K562 (cell line): Measurements from ENCODE around the gene RGS4. TPM values are rescaled to one million over a fixed set of nuclear protein-coding genes. Genes with fewer than 3 reads are reported as not detected.

Experiments
- ATAC-seq: fragments of 200-7000 bp; cut with Tn5 transposase; 3 replicates; pipeline ENCODE4 v1.9.1; 2020; ENCODE audit warnings: moderate library complexity
- BruUV-seq: library from RNA; stranded (reverse); fragments of 400-500 nt; replicated peaks from 2 replicates; lab custom pipeline; 2021; lab: Mats Ljungman, UMichigan
- CTCF ChIA-PET: fragments of 300-600 bp; formaldehyde crosslinking; extraction: SDS; loops from one replicate; lab custom pipeline; 2021; ENCODE audit warnings: low intra/inter-chr PET ratio; lab: Yijun Ruan, JAX
- POLR2A ChIA-PET: fragments of 300-600, 350-650 bp; sonication (Branson Sonifier 250); formaldehyde crosslinking; extraction: SDS; loops from one replicate; lab custom pipeline; 2021; ENCODE audit warnings: antibody characterized with exemption, inconsistent platforms; lab: Yijun Ruan, JAX
- DNase-seq, 4 experiments: peaks; one replicate each; pipeline versions ENCODE4 v3.0.0 to v3.0.0-alpha.2; 2011 to 2018; ENCODE audit warnings: low spot score in 3 of 4, mixed read lengths in 3 of 4; ENCODE audit errors: extremely low read depth in 1 of 4
- FAIRE-seq: peaks from 2 replicates; lab custom pipeline; 2011; peaks lifted over from hg19 to GRCh38; lab: Jason Lieb, UNC
- H2AFZ ChIP-seq: 2 replicates; pipeline ENCODE4 v1.6.0; 2011; ENCODE audit warnings: low read depth, low read length, control low read depth, inconsistent platforms
- H3K27ac ChIP-seq: fragments of 200-600 bp; 3 replicates; pipeline ENCODE4 v1.8.0; 2011; ENCODE audit warnings: low read depth, mild to moderate bottlenecking, control low read depth, inconsistent platforms, low read length, moderate library complexity, mixed read lengths; ENCODE audit errors: extremely low read depth
- H3K27me3 ChIP-seq, 2 experiments: fragments of 300-600 bp in 1 of 2; 2 replicates in 1 of 2; 3 replicates in 1 of 2; pipeline versions ENCODE4 v1.6.0 to v1.8.0; 2011; ENCODE audit warnings: inconsistent platforms in 2 of 2, low read length in 2 of 2, mild to moderate bottlenecking in 1 of 2, mixed read lengths in 1 of 2, moderate library complexity in 1 of 2; ENCODE audit not compliant: control insufficient read depth in 2 of 2, insufficient read depth in 2 of 2
- H3K36me3 ChIP-seq: fragments of 300-600 bp; 3 replicates; pipeline ENCODE4 v1.8.0; 2011; ENCODE audit warnings: mild to moderate bottlenecking, low read length, inconsistent platforms; ENCODE audit not compliant: control insufficient read depth, insufficient read depth
- H3K4me1 ChIP-seq, 2 experiments: fragments of 200-600 bp in 1 of 2; replicated peaks in 1 of 2; 2 replicates in 1 of 2; 3 replicates in 1 of 2; pipeline versions ENCODE4 v1.5.1 to v1.8.0; 2011; ENCODE audit warnings: inconsistent platforms in 2 of 2, low read length in 2 of 2, mild to moderate bottlenecking in 1 of 2, mixed read lengths in 1 of 2, moderate library complexity in 1 of 2; ENCODE audit not compliant: control insufficient read depth in 2 of 2, insufficient read depth in 2 of 2
- H3K4me2 ChIP-seq: 2 replicates; pipeline ENCODE4 v1.6.1; 2011; ENCODE audit warnings: low read length, control low read depth, inconsistent platforms, mixed read lengths; ENCODE audit not compliant: insufficient read depth
- H3K4me3 ChIP-seq: fragments of 200-600 bp; sonication (generic), shearing (Covaris generic); 2 replicates; pipeline ENCODE4 v1.5.1; 2016; ENCODE audit warnings: control low read depth, inconsistent platforms
- H3K79me2 ChIP-seq: fragments of 200-600 bp; 3 replicates; pipeline ENCODE4 v1.8.0; 2011; ENCODE audit warnings: low read length, inconsistent platforms; ENCODE audit not compliant: control insufficient read depth, insufficient read depth
- H3K9ac ChIP-seq, 2 experiments: 2 replicates each; pipeline versions ENCODE4 v1.6.0 to v1.6.1; 2011; ENCODE audit warnings: low read depth in 2 of 2, low read length in 2 of 2, control low read depth in 1 of 2, inconsistent platforms in 1 of 2, mild to moderate bottlenecking in 1 of 2, mixed read lengths in 1 of 2; ENCODE audit not compliant: insufficient read depth in 1 of 2
- H3K9me1 ChIP-seq: one replicate; pipeline ENCODE4 v1.6.0; 2011; ENCODE audit warnings: inconsistent platforms, mild to moderate bottlenecking, low read length, moderate library complexity; ENCODE audit not compliant: control insufficient read depth, insufficient read depth
- H3K9me3 ChIP-seq: replicated peaks from 2 replicates; pipeline ENCODE4 v1.5.1; 2011; ENCODE audit warnings: low read depth, low read length, inconsistent platforms; ENCODE audit not compliant: control insufficient read depth, insufficient read depth
- H4K20me1 ChIP-seq: replicated peaks from 2 replicates; pipeline ENCODE4 v1.6.1; 2011; ENCODE audit warnings: low read length, inconsistent platforms, mixed read lengths; ENCODE audit not compliant: control insufficient read depth, insufficient read depth
- ATF7 ChIP-seq: fragments of 450-650 bp; IDR thresholded peaks from 2 replicates; pipeline ENCODE4 v1.7.1; 2014; ENCODE audit warnings: mild to moderate bottlenecking, moderate library complexity
- C11orf30 ChIP-seq: fragments of 450-650 bp; IDR thresholded peaks from 2 replicates; pipeline ENCODE4 v1.6.1; 2016; ENCODE audit warnings: low read depth, mild to moderate bottlenecking
- CC2D1A ChIP-seq: fragments of 450-650 bp; IDR thresholded peaks from 2 replicates; pipeline ENCODE4 v1.6.1; 2017; ENCODE audit warnings: mild to moderate bottlenecking
- CREBBP ChIP-seq: IDR thresholded peaks from one replicate; pipeline ENCODE4 v1.6.1; 2012; ENCODE audit warnings: low read depth, mild to moderate bottlenecking, control low read depth, inconsistent platforms, low read length
- ELK1 ChIP-seq: sonication (generic); formaldehyde crosslinking; IDR thresholded peaks from 2 replicates; pipeline ENCODE4 v1.8.1; 2022; ENCODE audit warnings: missing genetic modification reagents
- GABPA ChIP-seq: fragments of 200-800 bp; sonication (Bioruptor generic); conservative IDR thresholded peaks from 2 replicates; pipeline ENCODE4 v1.6.1; 2016; ENCODE audit warnings: low read depth, missing genetic modification characterization, missing compliant biosample characterization
- GATAD2A ChIP-seq: fragments of 450-650 bp; IDR thresholded peaks from 2 replicates; pipeline ENCODE4 v1.6.1; 2017
- HMBOX1 ChIP-seq: sonication (generic); IDR thresholded peaks from 2 replicates; pipeline ENCODE4 v1.6.1; 2016
- ID3 ChIP-seq, 2 experiments: fragments of 250-450 bp in 1 of 2; fragments of 450-650 bp in 1 of 2; sonication (Bioruptor Pico) in 1 of 2; IDR thresholded peaks; 2 replicates each; pipeline versions ENCODE4 v1.6.1 to v1.8.0; 2016 to 2021; ENCODE audit warnings: mild to moderate bottlenecking in 2 of 2, moderate library complexity in 2 of 2, missing compliant biosample characterization in 1 of 2, missing genetic modification characterization in 1 of 2
- POLR3A ChIP-seq: IDR thresholded peaks from 2 replicates; pipeline ENCODE4 v1.6.1; 2011; ENCODE audit warnings: borderline replicate concordance, mild to moderate bottlenecking, moderate library complexity; ENCODE audit not compliant: insufficient read length, insufficient read depth; ENCODE audit errors: extremely low read depth
- RHOXF2B ChIP-seq: fragments of 250-450 bp; sonication (Bioruptor Pico); conservative IDR thresholded peaks from 2 replicates; pipeline ENCODE4 v1.5.1; 2021
- ZNF212 ChIP-seq: fragments of 450-650 bp; formaldehyde crosslinking; IDR thresholded peaks from 2 replicates; pipeline ENCODE4 v1.4.0; 2020; ENCODE audit warnings: mild to moderate bottlenecking
- ZNF217 ChIP-seq: sonication (generic); formaldehyde crosslinking; IDR thresholded peaks from 2 replicates; pipeline ENCODE4 v1.8.0; 2022; ENCODE audit warnings: mild to moderate bottlenecking, missing genetic modification reagents
- ZNF507 ChIP-seq: conservative IDR thresholded peaks from 2 replicates; pipeline ENCODE4 v1.6.1; 2017; ENCODE audit warnings: missing genetic modification characterization, missing compliant biosample characterization
- ZNF79 ChIP-seq: fragments of 250-450 bp; sonication (Bioruptor Pico); IDR thresholded peaks from 2 replicates; pipeline ENCODE4 v1.4.0; 2020; ENCODE audit warnings: low read depth, mild to moderate bottlenecking, moderate library complexity
- WGBS: fragments of 100-300 bp; shearing (Covaris generic); methylation state at CpG from one replicate; pipeline ENCODE4 v1.1.6; 2016; ENCODE audit warnings: low coverage, mixed read lengths; ENCODE audit not compliant: insufficient coverage; ENCODE audit errors: missing lambda C conversion rate; 5-methylcytosine and 5-hydroxymethylcytosine counted together
- in situ Hi-C: fragments of 300-500 bp; cut with MboI; formaldehyde crosslinking; loops from 4 replicates; pipeline ENCODE4 v1.15.0; 2018; ENCODE audit warnings: inconsistent platforms, mixed read lengths
- intact Hi-C: fragments of 100-400 bp; cut with micrococcal nuclease; formaldehyde crosslinking; loops from 2 replicates; pipeline ENCODE4 v1.14.2; 2022
- polyA plus RNA-seq, 8 experiments: library from polyadenylated mRNA; depleted of rRNA in 4 of 8; stranded (reverse) in 5 of 8; unstranded in 3 of 8; fragments of >200 nt; fragmentation: Nextera tagmentation in 2 of 8; fragmentation: Illumina TruSeq in 1 of 8; extraction: Ambion mirVana in 2 of 8; extraction: Trizol in 1 of 8; gene quantifications; 2 replicates each; pipeline versions ENCODE4 v1.2.1 to v1.2.3, GENCODE V29; 2011 to 2014; ENCODE audit warnings: inconsistent platforms in 1 of 8, missing spikeins in 1 of 8
- total RNA-seq, 7 experiments: library from RNA; depleted of rRNA in 6 of 7; stranded (reverse); fragments of >200 nt in 6 of 7; fragmentation: Illumina TruSeq in 2 of 7; extraction: Trizol in 2 of 7; gene quantifications; 2 replicates each; pipeline versions ENCODE4 v1.2.1 to v1.2.3, GENCODE V29; 2011 to 2021; ENCODE audit warnings: low replicate concordance in 1 of 7

Gene RGS4
- total and polyA plus RNA-seq, 9 of the 15 experiments (the other 6 are each of a cell fraction or from before 2014, with no cell fraction given), result not detected

GRCh38 chr1:163039707-163040093, 29.5 kb upstream of the RGS4 start (continued):
- TF ChIP-seq ID3 (CRISPR knock-in tag; IDR thresholded peaks at IDR 0.05) (no peak), ID3 (tag; IDR thresholded peaks at IDR 0.05) (no peak), ZNF507 (no peak), GATAD2A (no peak), CC2D1A (no peak), C11orf30 (peak; percentile 26; the same call in 1 of the 2 replicates)

- TF ChIP-seq GABPA (tag) (no peak), POLR3A (no peak), ZNF217 (CRISPR knock-in tag) (no peak), ATF7 (no peak), ZNF212 (CRISPR knock-in tag) (no peak), CREBBP (no peak), HMBOX1 (no peak), ZNF79 (CRISPR knock-in tag) (no peak), RHOXF2B (no peak), ELK1 (no peak)
- TF ChIP-seq, all 486 proteins: peak for 0
Observed at GRCh38 chr1:163046071-163046470, 23.1 kb upstream of the RGS4 start.

More at GRCh38 chr1:163046071-163046470, 23.1 kb upstream of the RGS4 start:
- H3K4me3 ChIP-seq, result no peak overlapping the region
- FAIRE-seq, result no peak
- POLR2A ChIA-PET, result no interaction called here
- H2AFZ ChIP-seq, result no peak overlapping the region
- H3K9me3 ChIP-seq, result no peaks in the 10 kb centered on the region
- H3K27me3 ChIP-seq, result 0 out of 5 replicates have a peak, but pooled peaks cover 0 to 2% of the 10 kb centered on the region in 2 experiments
- H3K36me3 ChIP-seq, result no peaks in the 10 kb centered on the region
- WGBS, result 0% methylated on average over 1 of the region's 1 CpG
- CTCF ChIA-PET, result no interaction called here
- H3K79me2 ChIP-seq, result no peaks in the 10 kb centered on the region
- no peak for DNase-seq
- H3K4me1 ChIP-seq, result no peaks in the 10 kb centered on the region
- no peak for ATAC-seq
- in situ Hi-C loops, result no loop called here
- H4K20me1 ChIP-seq, result no peaks in the 10 kb centered on the region
- no peak overlapping the region for H3K4me2 ChIP-seq
- no peak overlapping the region for H3K27ac ChIP-seq
- intact Hi-C loops, result no loop called here
- no peak overlapping the region for H3K9ac ChIP-seq
- BruUV-seq, result no TSS peak
- H3K9me1 ChIP-seq, result no peaks in the 10 kb centered on the region
